HFF-Myc (cell line): ENCODE data around the gene OCRL.
"Not testable (repeated sequence)": the region's sequence is repeated elsewhere in the genome, so short reads cannot be mapped to it uniquely, and the experiment has no call there.

Experiments
- DNase-seq: peaks from one replicate; pipeline ENCODE4 v3.0.0-alpha.2; 2011; ENCODE audit warnings: low read depth; ENCODE audit errors: extremely low read depth
- H3K4me3 ChIP-seq: replicated peaks from 2 replicates; pipeline ENCODE4 v1.5.1; 2011; ENCODE audit warnings: low read depth, mild to moderate bottlenecking, control low read depth, low read length
- TF ChIP-seq, protein P1 (sequence below): IDR thresholded peaks from 2 replicates; pipeline ENCODE4 v1.5.1; 2012; ENCODE audit warnings: mild to moderate bottlenecking, low read depth, low read length, control low read depth; ENCODE audit errors: missing control alignments

Gene OCRL

DNA sequence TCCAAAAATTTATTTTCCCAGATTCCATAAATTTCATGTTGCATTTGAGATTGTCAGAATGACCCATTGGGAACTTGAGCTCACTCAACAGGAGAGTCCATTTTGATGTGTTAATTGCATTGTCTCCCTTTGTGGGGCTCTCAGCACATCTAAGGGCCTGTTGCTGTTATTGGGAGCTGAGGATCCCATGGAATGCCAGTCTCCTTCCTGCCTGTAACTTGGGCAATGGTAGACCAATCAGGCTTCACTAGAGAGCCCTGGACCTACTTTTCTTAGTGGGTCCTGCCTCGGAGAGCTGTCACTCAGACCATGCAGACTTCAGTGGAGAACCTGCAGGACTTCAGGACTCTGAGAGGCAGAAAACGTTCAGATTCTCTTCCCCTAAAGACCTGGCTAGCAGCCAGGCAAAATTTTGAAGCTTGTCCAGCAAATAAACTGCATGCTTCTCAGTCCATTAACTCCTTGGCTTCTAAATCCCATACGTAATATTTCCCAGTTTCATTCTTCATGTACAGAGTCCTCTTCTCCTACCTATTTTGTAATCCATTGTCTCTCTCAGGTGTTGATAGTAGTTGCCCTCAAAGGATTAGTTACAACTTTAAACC is 25.1 kb downstream of the OCRL start:
- DNase-seq, result no peak
- no peak overlapping the region for H3K4me3 ChIP-seq
- TF ChIP-seq, protein P1, sequence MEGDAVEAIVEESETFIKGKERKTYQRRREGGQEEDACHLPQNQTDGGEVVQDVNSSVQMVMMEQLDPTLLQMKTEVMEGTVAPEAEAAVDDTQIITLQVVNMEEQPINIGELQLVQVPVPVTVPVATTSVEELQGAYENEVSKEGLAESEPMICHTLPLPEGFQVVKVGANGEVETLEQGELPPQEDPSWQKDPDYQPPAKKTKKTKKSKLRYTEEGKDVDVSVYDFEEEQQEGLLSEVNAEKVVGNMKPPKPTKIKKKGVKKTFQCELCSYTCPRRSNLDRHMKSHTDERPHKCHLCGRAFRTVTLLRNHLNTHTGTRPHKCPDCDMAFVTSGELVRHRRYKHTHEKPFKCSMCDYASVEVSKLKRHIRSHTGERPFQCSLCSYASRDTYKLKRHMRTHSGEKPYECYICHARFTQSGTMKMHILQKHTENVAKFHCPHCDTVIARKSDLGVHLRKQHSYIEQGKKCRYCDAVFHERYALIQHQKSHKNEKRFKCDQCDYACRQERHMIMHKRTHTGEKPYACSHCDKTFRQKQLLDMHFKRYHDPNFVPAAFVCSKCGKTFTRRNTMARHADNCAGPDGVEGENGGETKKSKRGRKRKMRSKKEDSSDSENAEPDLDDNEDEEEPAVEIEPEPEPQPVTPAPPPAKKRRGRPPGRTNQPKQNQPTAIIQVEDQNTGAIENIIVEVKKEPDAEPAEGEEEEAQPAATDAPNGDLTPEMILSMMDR, result no peak

GRCh38 chrX:129566073-129566472 is 26.0 kb downstream of the OCRL start:
- DNase-seq, result no peak
- H3K4me3 ChIP-seq, result no peak overlapping the region
- TF ChIP-seq, protein P1, result no peak

- TF ChIP-seq, protein P1, result no peak
- no peak for DNase-seq
- H3K4me3 ChIP-seq, result no peak overlapping the region
Observed at GRCh38 chrX:129568349-129568748, 28.3 kb downstream of the OCRL start.

GRCh38 chrX:129572422-129572821 is 32.4 kb downstream of the OCRL start:
- DNase-seq, result no peak
- H3K4me3 ChIP-seq, result no peak overlapping the region
- TF ChIP-seq, protein P1, result no peak

GRCh38 chrX:129573652-129574051 is 33.6 kb downstream of the OCRL start:
- DNase-seq, H3K4me3 ChIP-seq: not testable (repeated sequence)

DNA sequence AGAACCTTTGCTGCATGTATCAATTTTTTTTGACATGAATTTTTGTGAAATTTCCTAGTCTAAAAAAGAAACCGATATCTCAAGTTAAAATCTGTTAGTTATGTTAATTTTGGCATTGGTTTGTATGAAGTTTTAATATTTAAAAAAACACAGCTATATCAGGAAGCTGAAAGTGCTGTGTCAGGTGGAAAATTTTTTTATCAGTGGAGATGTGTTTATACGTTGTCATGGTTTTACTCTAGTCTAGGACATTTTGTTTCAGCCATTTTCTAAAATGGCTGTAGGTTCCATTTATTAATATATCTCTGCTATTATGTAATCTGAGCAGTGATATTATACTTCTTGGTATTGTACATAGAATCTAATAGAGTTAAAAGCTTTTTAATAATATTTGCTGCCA is 34.2 kb downstream of the OCRL start:
- TF ChIP-seq, protein P1, result no peak
- no peak overlapping the region for H3K4me3 ChIP-seq
- DNase-seq, result no peak

GRCh38 chrX:129576539-129576938 is 36.5 kb downstream of the OCRL start:
- TF ChIP-seq, protein P1, result no peak

More at GRCh38 chrX:129576539-129576938, 36.5 kb downstream of the OCRL start:
- no peak for DNase-seq
- H3K4me3 ChIP-seq, result no peak overlapping the region
